ENCODE measurements around the gene HAAO. TPM values are rescaled to one million over a fixed set of nuclear protein-coding genes. Genes with fewer than 3 reads are reported as not detected.

HAAO gene
- total and polyA plus RNA-seq, 4 experiments from 2014 or later: 0.21 to 0.44 TPM; not detected in 2

DNA sequence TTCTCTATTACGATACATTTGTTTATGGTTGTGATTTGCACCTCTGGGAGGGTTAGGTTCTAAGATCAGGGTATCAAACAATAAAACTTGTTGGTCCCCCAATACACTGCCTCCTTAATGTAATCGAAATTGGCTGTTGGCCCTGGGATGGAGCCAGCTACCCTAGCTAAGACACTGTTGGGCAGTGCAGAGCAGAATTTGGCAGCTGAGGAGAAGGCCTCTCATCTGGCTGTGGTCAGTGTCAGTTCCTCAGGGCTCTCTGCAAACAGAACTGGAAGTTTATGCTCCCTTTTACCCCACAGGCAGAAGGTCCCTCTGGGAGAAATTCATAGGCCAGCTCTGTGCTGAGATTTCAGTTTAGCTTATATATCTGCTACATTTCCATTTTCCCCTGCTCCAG, 8.6 kb upstream of the HAAO start:
- Histone ChIP-seq H3K36me3 (ENCODE audit: insufficient read depth, low read length) (no peaks in the 10 kb centered on the region), H3K27ac (ENCODE audit: low read depth, low read length) (no peak overlapping the region), H3K9me3 (ENCODE audit: control insufficient read depth in 1 of 2, low read length in 2 of 2) (no peaks in the 10 kb centered on the region), H3K4me3 (ENCODE audit: low read length in 2 of 2) (no peak overlapping the region), H3K27me3 (ENCODE audit: insufficient read depth, low read length) (peaks cover 5% of the 10 kb centered on the region), H3K4me1 (ENCODE audit: insufficient read depth, low read length) (no peaks in the 10 kb centered on the region)
- H3K4me3 Mint-ChIP-seq: no peak overlapping the region
- no peaks in the 10 kb centered on the region for H3K36me3 Mint-ChIP-seq
- ChIA-PET CTCF (ENCODE audit: partially characterized antibody) (interaction anchor here (2.6 kb wide), 1 partner anchor 9 kb away, joined by 13 read pairs; no protein-coding TSS in a partner anchor), POLR2A (ENCODE audit: partially characterized antibody) (interaction anchor here (1.5 to 2.3 kb wide), 2 partner anchors 9 to 10 kb away, joined by 5 to 14 read pairs; no protein-coding TSS in a partner anchor)
- H3K4me1 Mint-ChIP-seq: peaks cover 0 to 5% (median 2%) of the 10 kb centered on the region in 4 donors
- H3K27ac Mint-ChIP-seq: no peak overlapping the region
- H3K27me3 Mint-ChIP-seq: peaks cover 24 to 25% of the 10 kb centered on the region in 2 donors
- intact Hi-C loops (cut with micrococcal nuclease): no loop called here
- no peak for DNase-seq
- no peaks in the 10 kb centered on the region for H3K9me3 Mint-ChIP-seq

GRCh38 chr2:42800461-42800962, 8.1 kb upstream of the HAAO start:
- intact Hi-C loops (cut with micrococcal nuclease): no loop called here
- Mint-ChIP-seq H3K36me3 (no peaks in the 10 kb centered on the region), H3K27ac (no peak overlapping the region), H3K27me3 (peaks cover 24 to 29% of the 10 kb centered on the region in 2 donors), H3K4me1 (peaks cover 0 to 5% (median 2%) of the 10 kb centered on the region in 4 donors), H3K9me3 (no peaks in the 10 kb centered on the region), H3K4me3 (no peak overlapping the region)
- ChIA-PET POLR2A (ENCODE audit: partially characterized antibody) (interaction anchor here (1.5 to 2.3 kb wide), 2 partner anchors 9 to 11 kb away, joined by 5 to 14 read pairs; no protein-coding TSS in a partner anchor), CTCF (ENCODE audit: partially characterized antibody) (interaction anchor here (2.6 kb wide), 1 partner anchor 10 kb away, joined by 13 read pairs; no protein-coding TSS in a partner anchor)
- Histone ChIP-seq H3K4me1 (ENCODE audit: insufficient read depth, low read length) (no peaks in the 10 kb centered on the region), H3K27ac (ENCODE audit: low read depth, low read length) (no peak overlapping the region), H3K27me3 (ENCODE audit: insufficient read depth, low read length) (peaks cover 5% of the 10 kb centered on the region), H3K9me3 (ENCODE audit: control insufficient read depth in 1 of 2, low read length in 2 of 2) (no peaks in the 10 kb centered on the region), H3K36me3 (ENCODE audit: insufficient read depth, low read length) (no peaks in the 10 kb centered on the region), H3K4me3 (ENCODE audit: low read length in 2 of 2) (no peak overlapping the region)
- no peak for DNase-seq

DNA sequence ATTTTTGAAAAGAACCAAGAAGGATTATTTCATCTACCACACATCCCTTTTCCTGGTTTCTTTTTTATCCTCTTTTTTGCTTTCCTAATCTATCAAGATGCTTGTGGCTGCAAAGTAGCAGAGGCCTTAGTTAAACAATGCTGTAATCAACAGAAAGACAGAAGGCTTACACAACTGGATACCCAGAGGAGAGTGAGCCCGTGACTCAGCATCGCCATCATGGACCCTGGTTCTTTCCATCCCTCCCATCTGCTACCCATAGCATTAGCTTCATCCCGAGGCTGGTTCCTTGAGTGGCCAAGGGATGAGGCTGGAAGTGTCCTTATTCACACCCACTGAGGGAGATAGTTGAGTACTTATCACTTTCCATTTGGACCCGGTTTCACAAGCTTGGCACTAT, 7.5 kb upstream of the HAAO start:
- H3K4me1 Mint-ChIP-seq: peaks cover 0 to 5% (median 2%) of the 10 kb centered on the region in 4 donors
- H3K9me3 ChIP-seq (ENCODE audit: control insufficient read depth in 1 of 2, low read length in 2 of 2): no peaks in the 10 kb centered on the region
- ChIA-PET POLR2A (ENCODE audit: partially characterized antibody) (interaction anchor here (1.5 to 2.3 kb wide), 2 partner anchors 10 to 12 kb away, joined by 5 to 14 read pairs; no protein-coding TSS in a partner anchor), CTCF (ENCODE audit: partially characterized antibody) (interaction anchor here (2.6 kb wide), 1 partner anchor 10 kb away, joined by 13 read pairs; no protein-coding TSS in a partner anchor)
- H3K27me3 Mint-ChIP-seq: peaks cover 25 to 27% of the 10 kb centered on the region in 2 donors
- H3K4me1 ChIP-seq (ENCODE audit: insufficient read depth, low read length): no peaks in the 10 kb centered on the region
- H3K27ac ChIP-seq (ENCODE audit: low read depth, low read length): no peak overlapping the region
- H3K27me3 ChIP-seq (ENCODE audit: insufficient read depth, low read length): peaks cover 5% of the 10 kb centered on the region
- no peak overlapping the region for H3K4me3 ChIP-seq (ENCODE audit: low read length in 2 of 2)
- intact Hi-C loops (cut with micrococcal nuclease): no loop called here
- H3K9me3 Mint-ChIP-seq: no peaks in the 10 kb centered on the region
- DNase-seq: no peak
- no peak overlapping the region for H3K4me3 Mint-ChIP-seq
- H3K27ac Mint-ChIP-seq: no peak overlapping the region
- no peaks in the 10 kb centered on the region for H3K36me3 Mint-ChIP-seq
- H3K36me3 ChIP-seq (ENCODE audit: insufficient read depth, low read length): no peaks in the 10 kb centered on the region

DNA sequence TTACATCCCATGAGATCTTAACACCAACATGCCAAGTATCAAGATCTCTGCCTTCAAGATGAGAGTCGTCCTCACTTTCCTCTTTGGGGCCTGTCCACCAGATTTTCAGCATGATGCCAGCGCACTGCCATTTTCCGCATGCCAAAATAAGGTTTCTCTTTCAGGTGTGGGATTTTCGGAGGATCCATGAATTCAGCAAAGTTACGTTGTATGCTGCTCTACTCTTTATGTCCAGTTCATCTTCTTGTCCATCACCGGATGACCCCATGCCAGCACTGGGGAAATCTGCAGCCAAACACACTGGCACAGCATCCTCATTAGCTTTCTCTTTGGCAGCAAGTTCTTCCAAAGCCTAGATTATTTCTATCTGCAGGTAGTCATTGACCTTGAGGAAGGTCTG, 4.9 kb upstream of the HAAO start:
- Histone ChIP-seq H3K36me3 (ENCODE audit: insufficient read depth, low read length) (no peaks in the 10 kb centered on the region), H3K27ac (ENCODE audit: low read depth, low read length) (no peak overlapping the region), H3K27me3 (ENCODE audit: insufficient read depth, low read length) (peaks cover 9% of the 10 kb centered on the region), H3K4me3 (ENCODE audit: low read length in 2 of 2) (no peak overlapping the region), H3K9me3 (ENCODE audit: control insufficient read depth in 1 of 2, low read length in 2 of 2) (no peaks in the 10 kb centered on the region), H3K4me1 (ENCODE audit: insufficient read depth, low read length) (peaks cover 9% of the 10 kb centered on the region)
- H3K4me3 Mint-ChIP-seq: no peak overlapping the region
- no peak for DNase-seq
- H3K36me3 Mint-ChIP-seq: no peaks in the 10 kb centered on the region
- H3K9me3 Mint-ChIP-seq: no peaks in the 10 kb centered on the region
- peaks cover 28 to 37% of the 10 kb centered on the region in 2 donors for H3K27me3 Mint-ChIP-seq
- H3K4me1 Mint-ChIP-seq: peaks cover 4 to 15% (median 10%) of the 10 kb centered on the region in 4 donors
- ChIA-PET CTCF (ENCODE audit: partially characterized antibody) (no interaction called here), POLR2A (ENCODE audit: partially characterized antibody) (interaction anchor here (1.6 kb wide), 1 partner anchor 13 kb away, joined by 12 read pairs; no protein-coding TSS in a partner anchor)
- no peak overlapping the region for H3K27ac Mint-ChIP-seq
- intact Hi-C loops (cut with micrococcal nuclease): no loop called here

DNA sequence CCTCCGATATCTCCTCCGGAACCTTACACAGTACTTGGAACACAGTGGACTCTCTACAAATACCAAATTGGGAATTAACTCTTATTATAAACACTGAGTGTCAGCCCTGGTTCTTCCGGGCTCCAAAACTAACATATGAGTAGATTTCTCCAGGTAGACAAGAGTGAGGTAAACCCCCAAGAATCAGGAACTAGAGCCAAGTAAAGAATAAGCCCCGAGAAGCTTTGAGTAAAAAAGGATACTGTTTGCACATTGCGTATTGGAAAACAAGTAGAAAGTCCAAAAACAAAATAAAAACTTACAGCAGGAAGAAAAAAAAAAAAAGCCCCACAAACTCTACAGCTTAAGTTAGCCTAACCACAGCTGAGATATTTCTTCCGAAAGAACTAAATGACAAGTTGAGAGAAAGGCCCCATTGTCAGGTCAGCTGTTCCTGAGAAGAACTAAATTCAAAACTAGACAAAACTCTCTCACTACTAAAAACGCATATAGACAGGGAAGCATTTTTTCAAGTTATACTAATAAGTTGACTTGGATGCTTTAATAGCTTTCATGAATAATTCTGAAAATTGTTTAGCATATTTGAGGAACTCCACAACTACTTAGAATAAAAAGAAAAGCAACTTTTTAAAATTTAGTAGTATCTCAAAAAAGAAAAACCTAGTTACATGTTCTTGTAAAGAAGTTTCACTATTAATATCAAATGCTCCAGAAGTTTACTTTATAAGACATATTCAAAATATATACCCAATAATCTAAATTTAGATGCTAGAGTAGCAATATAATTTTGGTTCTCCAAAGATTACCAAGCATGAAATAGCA, 4.3 kb upstream of the HAAO start:
- H3K27ac ChIP-seq (ENCODE audit: low read depth, low read length): no peak overlapping the region
- peaks cover 12% of the 10 kb centered on the region for H3K27me3 ChIP-seq (ENCODE audit: insufficient read depth, low read length)
- H3K36me3 ChIP-seq (ENCODE audit: insufficient read depth, low read length): no peaks in the 10 kb centered on the region
- no peak overlapping the region for H3K4me3 ChIP-seq (ENCODE audit: low read length in 2 of 2)
- DNase-seq: no peak
- Mint-ChIP-seq H3K36me3 (no peaks in the 10 kb centered on the region), H3K27me3 (peaks cover 33 to 40% of the 10 kb centered on the region in 2 donors), H3K4me3 (peak overlapping the region in 2 of 8 donors; percentile 21 to 37), H3K9me3 (no peaks in the 10 kb centered on the region), H3K27ac (no peak overlapping the region), H3K4me1 (peaks cover 8 to 21% (median 15%) of the 10 kb centered on the region in 4 donors)
- H3K4me1 ChIP-seq (ENCODE audit: insufficient read depth, low read length): peaks cover 9% of the 10 kb centered on the region
- CTCF ChIA-PET (ENCODE audit: partially characterized antibody): no interaction called here
- intact Hi-C loops (cut with micrococcal nuclease): no loop called here
- no peaks in the 10 kb centered on the region for H3K9me3 ChIP-seq (ENCODE audit: control insufficient read depth in 1 of 2, low read length in 2 of 2)
- POLR2A ChIA-PET (ENCODE audit: partially characterized antibody): interaction anchor here (1.6 kb wide), 1 partner anchor 14 kb away, joined by 12 read pairs; no protein-coding TSS in a partner anchor

DNA sequence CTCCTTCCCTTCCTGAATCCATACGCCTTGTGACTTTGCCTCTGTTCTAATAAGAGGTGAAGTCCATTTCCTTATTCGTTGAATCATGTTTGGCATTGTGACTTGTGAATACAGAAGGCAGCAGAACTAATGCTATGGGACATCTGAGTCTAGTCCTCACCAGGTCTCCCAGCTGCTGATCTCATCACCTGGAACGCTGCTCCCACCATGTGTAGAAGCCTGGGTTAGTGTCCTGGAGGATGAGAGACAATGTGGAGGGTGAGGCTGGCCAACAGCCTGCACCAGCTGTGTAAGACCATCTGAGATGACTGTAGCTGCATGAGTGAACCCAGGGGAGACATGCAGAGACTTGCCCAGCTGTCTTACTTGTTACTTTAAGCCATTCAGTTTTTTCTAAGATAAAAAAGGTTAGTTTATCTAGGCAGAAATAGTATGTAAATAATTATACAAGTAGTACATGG, 3.5 kb upstream of the HAAO start:
- H3K27ac Mint-ChIP-seq: no peak overlapping the region
- peaks cover 0 to 3% of the 10 kb centered on the region in 2 donors for H3K36me3 Mint-ChIP-seq
- no peaks in the 10 kb centered on the region for H3K9me3 ChIP-seq (ENCODE audit: control insufficient read depth in 1 of 2, low read length in 2 of 2)
- DNase-seq: no peak
- intact Hi-C loops (cut with micrococcal nuclease): no loop called here
- no peak overlapping the region for H3K4me3 ChIP-seq (ENCODE audit: low read length in 2 of 2)
- H3K4me1 Mint-ChIP-seq: peaks cover 12 to 28% (median 20%) of the 10 kb centered on the region in 4 donors
- H3K4me3 Mint-ChIP-seq: no peak overlapping the region
- peaks cover 16% of the 10 kb centered on the region for H3K27me3 ChIP-seq (ENCODE audit: insufficient read depth, low read length)
- POLR2A ChIA-PET (ENCODE audit: partially characterized antibody): interaction anchor here (1.6 kb wide), 1 partner anchor 15 kb away, joined by 12 read pairs; no protein-coding TSS in a partner anchor
- CTCF ChIA-PET (ENCODE audit: partially characterized antibody): no interaction called here
- H3K27ac ChIP-seq (ENCODE audit: low read depth, low read length): no peak overlapping the region
- no peaks in the 10 kb centered on the region for H3K36me3 ChIP-seq (ENCODE audit: insufficient read depth, low read length)
- peaks cover 0 to 3% (median 0%) of the 10 kb centered on the region in 8 donors for H3K9me3 Mint-ChIP-seq
- peaks cover 39 to 44% of the 10 kb centered on the region in 2 donors for H3K27me3 Mint-ChIP-seq
- peaks cover 9% of the 10 kb centered on the region for H3K4me1 ChIP-seq (ENCODE audit: insufficient read depth, low read length)

DNA sequence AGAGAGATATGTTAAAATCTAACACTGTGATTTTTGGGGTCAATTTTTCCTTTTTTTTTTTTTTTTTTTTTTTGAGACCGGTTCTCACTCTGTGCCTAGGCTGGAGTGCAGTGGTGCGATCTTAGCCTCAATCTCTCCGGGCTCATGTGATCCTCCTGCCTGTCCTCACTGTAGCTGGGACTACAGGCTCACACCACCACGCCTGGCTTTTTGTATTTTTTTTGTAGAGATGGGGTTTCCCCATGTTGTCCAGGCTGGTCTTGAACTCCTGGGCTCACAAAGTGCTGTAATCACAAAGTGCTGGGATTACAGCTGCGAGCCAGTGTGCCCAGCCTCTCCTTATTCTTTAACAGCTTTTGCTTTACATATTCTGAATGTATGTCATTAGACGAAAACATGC, 2.9 kb upstream of the HAAO start:
- H3K36me3 Mint-ChIP-seq: peaks cover 0 to 5% of the 10 kb centered on the region in 2 donors
- Histone ChIP-seq H3K4me3 (ENCODE audit: low read length in 2 of 2) (no peak overlapping the region), H3K27ac (ENCODE audit: low read depth, low read length) (no peak overlapping the region), H3K27me3 (ENCODE audit: insufficient read depth, low read length) (peaks cover 16% of the 10 kb centered on the region), H3K9me3 (ENCODE audit: control insufficient read depth in 1 of 2, low read length in 2 of 2) (no peaks in the 10 kb centered on the region), H3K4me1 (ENCODE audit: insufficient read depth, low read length) (peaks cover 9% of the 10 kb centered on the region), H3K36me3 (ENCODE audit: insufficient read depth, low read length) (no peaks in the 10 kb centered on the region)
- H3K4me3 Mint-ChIP-seq: no peak overlapping the region
- ChIA-PET CTCF (ENCODE audit: partially characterized antibody) (no interaction called here), POLR2A (ENCODE audit: partially characterized antibody) (interaction anchor here (1.3 kb wide), 1 partner anchor 15 kb away, joined by 3 read pairs; no protein-coding TSS in a partner anchor)
- peaks cover 12 to 30% (median 20%) of the 10 kb centered on the region in 4 donors for H3K4me1 Mint-ChIP-seq
- peaks cover 0 to 3% (median 0%) of the 10 kb centered on the region in 8 donors for H3K9me3 Mint-ChIP-seq
- no peak overlapping the region for H3K27ac Mint-ChIP-seq
- intact Hi-C loops (cut with micrococcal nuclease): no loop called here
- peaks cover 42 to 47% of the 10 kb centered on the region in 2 donors for H3K27me3 Mint-ChIP-seq
- no peak for DNase-seq

Data from CD4-positive, alpha-beta memory T cell (primary cell).